Spleen (tissue), 7 donors: ENCODE measurements around the gene ZBTB7C.

Source experiments
- CTCF ChIP-seq, 11 experiments: fragments of 200-600 bp in 7 of 11; fragments of 450-650 bp in 4 of 11; sonication (generic) in 4 of 11; IDR thresholded peaks in 8 of 11; conservative IDR thresholded peaks in 3 of 11; 1 replicate in 7 of 11; 2 replicates in 4 of 11; pipeline versions ENCODE4 v1.4.0 to v1.8.0; 2016 to 2021; ENCODE audit warnings: antibody characterized with exemption in 11 of 11, inconsistent platforms in 4 of 11, mild to moderate bottlenecking in 1 of 11
- POLR2AphosphoS5 ChIP-seq, 3 donors: sonication (generic); formaldehyde crosslinking; IDR thresholded peaks; one replicate each; pipeline ENCODE4 v1.5.1; 2017; ENCODE audit warnings: antibody characterized with exemption in 3 of 3
- donor health status: DM: no; HTN: no; CAD: no; lungs with moderate emphysema.
- donor health status: DM: no; HTN: no; CAD: no.
- donor health status: DM: no; HTN: no; CAD: no.

GRCh38 chr18:48009116-48009745 is 400.0 kb downstream of the ZBTB7C start:
- TF ChIP-seq CTCF (IDR thresholded peaks at IDR 0.05 in 8 of 11, conservative IDR thresholded peaks at IDR 0.05 in 3 of 11), result no peak
- no peak for TF ChIP-seq POLR2AphosphoS5 (IDR thresholded peaks at IDR 0.05)
